NCI-H1417 treated with DMSO at 0.1 percent for 48 hours (cell line): ENCODE data around the gene TRIM46.
A peak's percentile ranks its signal among the peaks of the same experiment; 100 is the strongest.
"Not testable (repeated sequence)": the region's sequence is repeated elsewhere in the genome, so short reads cannot be mapped to it uniquely, and the experiment has no call there.

Experiments used
- DNase-seq: peaks from one replicate; lab custom pipeline; 2025; lab: John Stamatoyannopoulos, UW

TRIM46 gene

GRCh38 chr1:155139895-155140629, 33.6 kb upstream of the TRIM46 start, which contains the start of gene DPM3:
DPM3 (minus strand) TSS chr1:155140531; CDS start chr1:155140240, 291 bp downstream.
- DNase-seq: peak; percentile 15

- DNase-seq: no peak
Observed at GRCh38 chr1:155140630-155140953, 33.1 kb upstream of the TRIM46 start.

- DNase-seq: no peak
Observed at GRCh38 chr1:155141749-155142148, 31.9 kb upstream of the TRIM46 start.

GRCh38 chr1:155145491-155145890, 28.2 kb upstream of the TRIM46 start:
- DNase-seq: no peak

DNA sequence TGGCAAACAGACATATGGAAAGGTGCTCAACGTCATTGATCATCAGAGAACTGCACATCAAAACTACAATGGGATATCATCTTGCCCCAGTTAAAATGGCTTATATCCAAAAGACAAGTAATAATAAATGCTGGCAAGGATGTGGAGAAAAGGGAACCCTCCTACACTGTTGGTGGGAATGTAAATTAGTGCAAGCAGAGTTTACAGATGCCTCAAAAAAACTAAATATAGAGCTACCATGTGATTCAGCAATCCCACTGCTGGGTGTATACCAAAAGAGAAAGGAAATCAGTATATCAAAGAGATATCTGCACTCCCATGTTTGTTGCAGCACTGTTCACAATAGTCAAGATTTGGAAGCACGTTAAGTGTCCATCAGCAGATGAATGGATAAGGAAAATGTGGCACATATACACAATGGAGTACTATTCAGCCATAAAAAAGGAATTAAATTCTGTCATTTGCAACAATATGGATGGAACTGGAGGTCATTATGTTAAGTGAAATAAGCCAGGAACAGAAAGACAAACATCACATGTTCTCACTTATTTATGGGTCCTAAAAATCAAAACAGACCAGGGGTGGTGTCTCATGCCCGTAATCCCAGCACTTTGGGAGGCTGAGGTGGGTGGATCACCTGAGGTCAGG, 17.5 kb upstream of the TRIM46 start:
- not testable (repeated sequence) for DNase-seq

GRCh38 chr1:155158991-155159390, 14.7 kb upstream of the TRIM46 start:
- no peak for DNase-seq

GRCh38 chr1:155160128-155160527, 13.5 kb upstream of the TRIM46 start:
- no peak for DNase-seq

GRCh38 chr1:155162631-155163030, 11.0 kb upstream of the TRIM46 start:
- DNase-seq: not testable (repeated sequence)

DNA sequence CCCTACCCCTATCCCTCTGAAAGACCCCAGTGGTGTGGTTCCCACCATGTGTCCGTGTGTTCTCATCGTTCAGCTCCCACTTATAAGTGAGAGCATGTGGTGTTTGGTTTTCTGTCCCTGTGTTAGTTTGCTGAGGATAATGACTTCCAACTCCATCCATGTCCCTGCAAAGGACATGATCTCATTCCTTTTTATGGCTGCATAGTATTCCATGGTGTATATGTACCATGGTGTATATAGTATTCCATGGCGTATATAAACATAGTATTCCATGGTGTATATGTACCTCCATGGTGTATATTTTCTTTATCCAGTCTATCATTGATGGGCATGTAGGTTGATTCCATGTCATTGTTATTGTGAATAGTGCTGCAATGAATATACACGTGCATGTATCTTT, 9.9 kb upstream of the TRIM46 start:
- DNase-seq: not testable (repeated sequence)

DNA sequence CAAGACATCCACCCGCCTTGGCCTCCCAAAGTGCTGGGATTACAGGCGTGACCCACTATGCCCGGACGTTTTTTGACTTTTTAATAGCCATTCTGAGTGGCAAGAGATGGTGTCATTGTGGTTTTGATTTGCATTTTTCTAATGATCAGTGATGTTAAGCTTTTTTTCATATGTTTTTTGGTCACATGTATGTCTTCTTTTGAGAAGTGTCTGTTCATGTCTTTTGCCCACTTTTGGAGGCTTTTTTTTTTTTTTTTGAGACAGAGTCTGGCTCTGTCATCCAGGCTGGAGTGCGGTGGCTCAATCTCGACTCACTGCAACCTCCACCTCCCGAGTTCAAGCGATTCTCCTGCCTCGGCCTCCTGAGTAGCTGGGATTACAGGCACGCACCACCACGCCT, 9.0 kb upstream of the TRIM46 start:
- DNase-seq: not testable (repeated sequence)

DNA sequence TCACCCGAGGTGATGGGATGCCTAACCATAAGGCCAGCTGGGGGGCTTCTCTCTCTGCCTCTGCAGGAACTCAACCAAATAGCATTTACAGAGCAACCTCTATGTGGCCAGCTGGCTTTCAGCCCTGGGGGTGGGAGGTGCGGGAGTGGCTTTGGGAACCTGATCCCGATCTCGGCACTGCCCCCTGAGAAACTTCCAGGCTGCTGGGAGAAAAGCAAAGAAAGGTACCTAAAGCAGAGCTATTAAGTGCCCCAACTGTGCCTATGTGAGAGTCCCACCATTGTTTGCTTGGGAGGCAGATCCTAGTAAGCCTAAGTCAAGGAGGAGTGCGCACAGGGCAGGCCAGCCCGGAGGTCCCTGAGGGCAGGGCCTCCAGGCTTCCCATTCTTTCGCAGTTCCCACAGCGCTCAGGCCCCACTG, 7.6 kb upstream of the TRIM46 start:
- DNase-seq: no peak

GRCh38 chr1:155166471-155167165, 7.0 kb upstream of the TRIM46 start:
- peak; percentile 68 for DNase-seq

DNA sequence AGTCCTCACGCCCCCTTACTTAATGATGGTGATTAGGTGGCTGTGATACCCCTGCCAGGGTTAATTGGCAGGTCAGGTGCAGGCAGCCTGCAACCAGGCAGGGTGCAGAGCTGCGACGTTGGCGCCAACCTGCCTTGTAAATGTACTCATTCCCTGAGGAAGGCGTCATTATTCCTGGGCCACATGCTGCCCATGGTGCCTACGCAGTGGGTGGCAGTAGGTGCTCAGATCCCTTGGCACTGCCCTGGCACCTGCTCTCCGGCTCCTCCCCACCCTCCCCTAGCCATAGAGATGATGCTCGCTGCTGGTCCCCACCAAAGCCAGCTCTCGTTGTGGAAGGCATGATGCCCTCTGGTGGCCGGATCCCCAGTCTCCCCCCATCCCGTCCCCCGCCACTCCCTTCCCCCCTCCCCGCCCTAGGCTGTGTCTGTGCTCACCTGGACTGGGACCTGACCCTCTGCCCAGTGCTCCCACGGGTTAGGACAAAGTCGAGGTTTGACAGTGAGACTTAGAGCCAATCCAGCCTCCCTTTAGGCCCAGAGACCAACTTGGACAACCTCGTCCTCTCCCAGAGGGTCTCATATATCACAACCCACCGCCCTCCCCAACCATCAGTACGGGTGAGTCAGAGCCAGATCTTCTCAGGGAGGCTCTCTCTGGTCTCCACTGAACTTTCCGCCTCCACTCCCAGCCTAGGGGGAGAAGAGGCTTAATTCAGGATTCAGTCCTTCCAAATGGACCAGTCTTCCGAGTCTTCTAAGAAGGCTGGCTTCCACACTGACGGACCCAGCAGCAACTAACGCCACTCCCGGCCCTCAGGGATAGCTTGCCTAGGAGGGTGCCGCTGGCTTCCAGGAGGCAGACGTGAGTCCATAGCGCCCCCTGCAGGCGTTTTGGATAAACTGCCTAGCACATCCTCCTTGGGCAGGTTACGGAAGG, 6.2 kb upstream of the TRIM46 start:
- DNase-seq: peak; percentile 71

- DNase-seq: not testable (repeated sequence)
Observed at GRCh38 chr1:155168105-155168445, 5.6 kb upstream of the TRIM46 start.

- DNase-seq: no peak
Observed at GRCh38 chr1:155168456-155169210, 5.0 kb upstream of the TRIM46 start.

DNA sequence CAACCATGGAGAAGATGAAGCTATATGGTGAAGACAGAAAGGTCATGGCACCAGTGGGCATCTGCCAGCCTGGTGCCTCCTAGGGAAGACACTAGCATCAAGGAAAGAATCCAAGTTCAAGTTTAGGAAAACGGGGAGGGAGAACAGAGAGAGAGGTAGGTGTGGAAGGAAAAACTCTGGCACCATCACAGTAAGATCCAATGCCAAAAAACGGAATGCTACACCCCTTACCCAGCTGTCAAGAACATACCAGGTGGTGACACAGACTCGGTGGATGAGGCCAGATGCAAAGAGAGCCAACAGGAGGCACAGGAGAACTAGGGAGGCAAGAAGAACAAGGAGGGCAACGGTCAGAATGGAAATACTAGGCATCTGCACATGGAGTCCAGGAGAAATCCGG, 4.1 kb upstream of the TRIM46 start:
- no peak for DNase-seq

DNA sequence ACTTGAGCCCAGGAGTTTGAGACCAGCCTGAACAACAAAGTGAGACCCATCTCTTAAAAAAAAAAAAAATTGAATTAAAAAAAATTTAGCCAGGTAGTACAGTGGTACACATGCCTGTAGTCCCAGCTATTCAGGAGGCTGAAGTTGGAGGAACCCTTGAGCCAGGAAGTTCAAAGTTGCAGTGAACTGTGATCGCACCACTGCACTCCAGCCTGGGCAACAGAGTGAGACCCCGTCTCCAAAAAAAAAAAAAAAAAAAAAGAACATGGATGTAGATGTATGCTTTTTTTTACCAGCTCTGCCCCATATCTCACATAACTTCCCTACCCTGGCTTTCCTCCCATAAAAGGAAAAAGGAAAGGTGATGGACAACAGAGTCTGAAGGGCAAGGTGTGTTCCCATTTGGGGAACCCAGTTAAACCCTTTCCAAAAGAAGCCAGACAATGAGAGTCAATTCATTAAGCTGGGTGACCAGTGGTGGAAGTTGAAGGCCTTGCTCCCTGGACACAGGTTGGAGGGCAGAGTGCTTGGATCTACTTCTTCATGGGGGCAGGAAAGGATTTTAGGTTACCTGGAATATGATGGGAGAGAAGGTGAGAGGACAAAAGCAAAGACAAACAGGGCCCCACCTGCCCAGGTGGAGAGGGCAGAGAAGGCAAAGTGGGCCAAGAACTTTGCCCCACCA, 3.4 kb upstream of the TRIM46 start:
- no peak for DNase-seq

GRCh38 chr1:155170806-155171205, 2.8 kb upstream of the TRIM46 start:
- DNase-seq: no peak

- no peak for DNase-seq
Observed at GRCh38 chr1:155171836-155172731, 1.6 kb upstream of the TRIM46 start.
